Limb (tissue), 2 donors: ENCODE results near the gene KMT2B.
A peak's percentile ranks its signal among the peaks of the same experiment; 100 is the strongest.
"Not testable (repeated sequence)": the region's sequence is repeated elsewhere in the genome, so short reads cannot be mapped to it uniquely, and the experiment has no call there.

ENCODE experiments used
- DNase-seq, 2 donors: peaks; one replicate each; pipeline ENCODE4 v3.0.0-alpha.2; 2016; ENCODE audit errors: extremely low spot score in 2 of 2

The KMT2B gene

DNA sequence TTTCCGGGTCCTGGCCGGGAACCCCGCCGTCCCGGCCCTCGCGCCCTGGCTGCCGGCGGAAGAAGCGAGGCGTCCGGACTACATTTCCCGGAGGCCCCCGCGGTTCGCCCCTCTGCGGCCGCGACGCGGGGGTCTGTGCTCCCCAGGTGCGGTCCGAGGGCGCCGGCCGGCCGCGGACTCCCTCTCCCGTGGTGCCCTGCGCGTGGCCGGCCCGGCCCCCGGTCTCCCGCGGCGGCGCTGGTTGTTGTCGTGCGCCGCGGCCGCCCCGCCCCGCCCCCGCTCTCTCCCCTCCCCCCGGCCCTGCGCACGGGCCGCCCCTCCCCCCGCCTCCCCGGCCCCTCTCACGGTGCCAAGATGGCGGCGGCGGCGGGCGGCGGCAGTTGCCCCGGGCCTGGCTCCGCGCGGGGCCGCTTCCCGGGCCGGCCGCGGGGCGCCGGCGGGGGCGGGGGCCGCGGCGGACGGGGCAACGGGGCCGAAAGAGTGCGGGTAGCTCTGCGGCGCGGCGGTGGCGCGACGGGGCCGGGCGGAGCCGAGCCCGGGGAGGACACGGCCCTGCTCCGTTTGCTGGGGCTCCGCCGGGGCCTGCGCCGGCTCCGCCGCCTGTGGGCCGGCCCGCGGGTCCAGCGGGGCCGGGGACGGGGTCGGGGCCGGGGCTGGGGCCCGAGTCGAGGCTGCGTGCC, at the start of gene KMT2B:
Gene KMT2B (plus strand): TSS at position 339 of the 680 bp plus-strand sequence. CDS start 16 bp downstream, at position 355.
- peak; percentile 96 to 97 for DNase-seq

GRCh38 chr19:35669566-35669965, 48.2 kb upstream of the KMT2B start:
- no peak for DNase-seq

GRCh38 chr19:35669974-35670373, 47.8 kb upstream of the KMT2B start:
- DNase-seq, result no peak

- no peak for DNase-seq
These were observed 47.1 kb upstream of the KMT2B start for GRCh38 chr19:35670686-35671085.

GRCh38 chr19:35671818-35672217, 46.0 kb upstream of the KMT2B start:
- no peak for DNase-seq

DNA sequence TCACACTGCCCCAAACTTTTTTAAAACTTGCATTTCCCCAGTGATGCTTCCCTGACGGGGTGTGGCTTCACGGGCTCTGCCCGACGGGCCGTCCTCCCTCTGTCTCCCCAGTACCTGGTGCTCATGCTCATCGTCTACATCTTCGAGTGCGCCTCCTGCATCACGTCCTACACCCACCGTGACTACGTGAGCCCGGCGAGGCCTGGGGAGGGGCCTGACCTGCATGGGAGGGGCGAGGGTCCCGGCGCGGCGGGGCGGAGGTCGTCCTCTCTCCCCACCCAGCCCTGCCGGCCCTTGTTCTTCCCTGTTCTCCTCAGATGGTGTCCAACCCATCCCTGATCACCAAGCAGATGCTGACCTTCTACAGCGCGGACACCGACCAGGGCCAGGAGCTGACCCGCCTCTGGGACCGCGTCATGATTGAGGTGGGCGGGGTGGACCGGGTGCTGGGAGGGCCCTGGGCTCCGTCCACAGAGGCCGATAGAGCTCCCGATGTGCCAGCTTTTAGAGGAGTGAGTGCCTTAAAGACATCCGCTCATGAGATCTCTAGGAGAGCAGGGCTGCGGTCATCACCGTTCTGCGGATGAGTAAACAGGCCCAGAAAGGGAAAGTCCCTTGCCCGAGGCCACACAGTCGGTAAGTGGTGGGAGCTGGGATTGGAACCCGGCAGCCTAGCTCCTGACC, 44.5 kb upstream of the KMT2B start:
- DNase-seq, result no peak

- no peak for DNase-seq
These were observed 42.1 kb upstream of the KMT2B start for GRCh38 chr19:35675589-35676140.

DNA sequence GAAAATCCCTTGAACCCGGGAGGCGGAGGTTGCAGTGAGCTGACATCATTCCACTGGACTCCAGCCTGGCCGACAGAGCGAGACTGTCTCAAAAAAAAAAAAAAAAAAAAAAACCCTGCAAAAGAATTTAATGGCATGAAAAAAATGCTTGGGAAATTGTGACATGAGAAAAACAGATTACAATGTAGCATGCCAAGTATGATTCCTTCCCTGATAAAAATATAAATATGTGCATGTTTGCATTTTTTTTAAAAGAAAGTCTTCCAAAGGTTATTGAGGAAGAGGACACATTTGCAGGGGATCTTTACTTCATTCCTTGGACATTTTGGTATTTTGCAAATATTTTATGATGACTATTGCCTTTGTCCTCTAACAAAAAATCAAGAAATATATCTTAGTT, 28.0 kb upstream of the KMT2B start:
- DNase-seq, result no peak

GRCh38 chr19:35691106-35691505, 26.7 kb upstream of the KMT2B start:
- DNase-seq, result not testable (repeated sequence)

DNA sequence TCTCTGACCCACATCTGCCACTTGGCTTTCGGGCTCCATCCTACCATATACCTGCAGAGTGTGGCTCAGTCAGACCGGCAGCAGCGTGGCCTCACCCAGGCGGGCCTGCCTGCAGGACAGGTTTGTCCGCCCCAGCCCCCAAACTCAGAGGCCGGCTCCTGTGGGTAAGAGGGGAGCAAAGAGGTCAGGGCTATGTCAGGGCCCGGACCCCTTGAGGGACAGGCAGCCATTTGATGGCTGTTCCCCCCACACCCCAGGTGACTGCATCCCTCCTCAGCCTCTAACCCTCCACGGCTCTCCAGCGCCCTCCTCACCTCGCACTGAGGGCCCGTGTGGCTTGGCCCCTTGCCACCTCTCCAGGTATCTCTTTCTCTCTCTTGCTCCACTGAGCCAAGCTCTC, 25.8 kb upstream of the KMT2B start:
- DNase-seq, result no peak

DNA sequence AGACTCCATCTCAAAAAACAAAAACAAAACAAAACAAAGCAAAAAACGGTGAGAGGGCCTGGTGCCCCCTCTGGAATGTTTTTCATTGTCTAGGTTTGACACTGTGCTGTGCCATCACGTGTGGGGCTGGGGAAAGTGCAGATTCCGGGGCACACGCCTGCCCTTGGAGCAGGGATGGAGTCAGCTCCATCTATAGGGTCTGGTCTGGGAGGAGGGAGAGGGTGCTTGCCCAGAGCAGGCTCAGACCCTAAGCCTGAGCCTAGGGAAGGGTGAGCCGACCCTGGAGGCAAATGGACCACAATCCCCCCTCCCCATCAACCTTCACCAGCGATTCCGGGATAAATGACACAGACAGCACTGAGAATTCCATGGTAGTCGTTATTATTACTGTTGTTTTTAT, 24.4 kb upstream of the KMT2B start:
- no peak for DNase-seq

DNA sequence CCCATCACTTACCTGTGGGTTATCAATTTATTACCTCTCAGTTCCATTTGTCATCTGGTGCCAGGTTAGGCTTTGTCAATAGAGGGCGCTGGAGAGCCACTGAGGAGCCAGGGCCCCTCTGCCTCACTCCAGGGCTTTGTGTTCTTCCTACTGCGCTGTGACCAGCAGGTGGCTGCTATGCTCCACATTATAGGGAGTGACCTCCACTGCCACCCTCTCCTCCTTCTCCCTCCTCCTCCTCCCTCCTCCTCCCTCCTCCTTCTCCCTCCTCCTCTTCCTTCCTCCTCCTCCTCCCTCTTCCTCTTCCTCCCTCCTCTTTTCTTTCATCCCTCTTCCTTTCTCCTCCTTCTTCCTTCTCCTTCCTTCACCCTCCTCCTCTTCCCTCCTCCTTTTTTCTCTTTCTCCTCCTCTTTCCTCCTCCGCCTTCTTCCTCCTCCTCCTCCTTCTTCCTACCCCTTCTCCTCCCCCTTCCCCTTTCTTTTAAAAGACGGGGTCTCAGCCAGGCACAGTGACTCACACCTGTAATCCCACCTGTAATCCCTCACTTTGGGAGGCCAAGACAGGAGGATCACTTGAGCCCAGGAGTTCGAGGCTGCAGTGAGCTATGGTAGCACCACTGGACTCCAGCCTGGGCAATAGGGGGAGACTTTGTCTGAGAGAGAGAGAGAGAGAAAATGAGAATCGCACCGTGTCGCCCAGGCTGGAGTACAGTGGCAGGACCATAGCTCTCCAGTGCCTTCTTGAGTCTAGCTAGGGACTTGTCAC, 23.8 kb upstream of the KMT2B start:
- peak; percentile 81 to 83 for DNase-seq

DNA sequence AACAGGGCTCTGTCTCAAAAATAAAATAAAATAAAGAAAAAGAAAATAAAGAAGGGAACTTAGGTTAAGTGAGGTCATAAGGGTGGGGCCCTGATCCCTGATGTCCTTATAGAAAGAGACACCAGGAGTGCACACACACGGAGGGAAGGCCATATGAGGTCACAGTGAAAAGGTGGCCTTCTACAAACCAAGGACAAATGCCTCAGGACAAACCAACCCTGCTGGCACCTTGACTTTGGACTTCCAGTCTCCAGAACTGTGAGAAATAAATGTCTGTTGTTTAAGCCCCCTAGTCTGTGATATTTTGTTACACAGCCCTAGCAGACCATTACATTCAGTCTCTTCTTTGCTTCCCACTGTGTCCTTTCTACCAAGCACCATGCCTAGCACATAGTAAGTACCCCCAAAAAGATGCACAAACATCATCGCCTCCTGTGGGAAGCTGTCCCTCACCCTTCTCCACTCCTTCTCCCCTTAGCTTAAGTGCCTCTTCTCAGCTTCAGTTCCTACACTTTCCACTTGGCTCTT, 21.8 kb upstream of the KMT2B start:
- DNase-seq, result no peak

DNA sequence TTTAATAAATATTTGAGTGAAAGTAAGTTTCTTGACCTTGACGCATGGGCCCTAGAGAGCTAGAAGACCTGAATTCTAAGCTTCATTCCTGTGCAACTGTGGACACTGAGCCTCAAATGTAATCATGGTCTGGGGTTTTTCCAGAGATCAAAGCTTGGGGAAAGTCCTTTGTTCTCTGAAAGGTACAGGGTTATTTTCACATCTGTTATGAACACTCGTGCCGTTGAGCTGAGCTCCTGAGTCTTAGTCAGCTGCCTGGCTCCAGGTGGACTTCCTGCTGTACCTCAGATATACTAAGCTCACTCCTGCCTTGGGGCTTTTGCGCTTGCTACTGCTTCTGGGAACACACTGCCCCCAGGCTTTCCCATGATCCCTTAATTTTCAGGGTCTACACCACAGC, 21.0 kb upstream of the KMT2B start:
- DNase-seq, result no peak

DNA sequence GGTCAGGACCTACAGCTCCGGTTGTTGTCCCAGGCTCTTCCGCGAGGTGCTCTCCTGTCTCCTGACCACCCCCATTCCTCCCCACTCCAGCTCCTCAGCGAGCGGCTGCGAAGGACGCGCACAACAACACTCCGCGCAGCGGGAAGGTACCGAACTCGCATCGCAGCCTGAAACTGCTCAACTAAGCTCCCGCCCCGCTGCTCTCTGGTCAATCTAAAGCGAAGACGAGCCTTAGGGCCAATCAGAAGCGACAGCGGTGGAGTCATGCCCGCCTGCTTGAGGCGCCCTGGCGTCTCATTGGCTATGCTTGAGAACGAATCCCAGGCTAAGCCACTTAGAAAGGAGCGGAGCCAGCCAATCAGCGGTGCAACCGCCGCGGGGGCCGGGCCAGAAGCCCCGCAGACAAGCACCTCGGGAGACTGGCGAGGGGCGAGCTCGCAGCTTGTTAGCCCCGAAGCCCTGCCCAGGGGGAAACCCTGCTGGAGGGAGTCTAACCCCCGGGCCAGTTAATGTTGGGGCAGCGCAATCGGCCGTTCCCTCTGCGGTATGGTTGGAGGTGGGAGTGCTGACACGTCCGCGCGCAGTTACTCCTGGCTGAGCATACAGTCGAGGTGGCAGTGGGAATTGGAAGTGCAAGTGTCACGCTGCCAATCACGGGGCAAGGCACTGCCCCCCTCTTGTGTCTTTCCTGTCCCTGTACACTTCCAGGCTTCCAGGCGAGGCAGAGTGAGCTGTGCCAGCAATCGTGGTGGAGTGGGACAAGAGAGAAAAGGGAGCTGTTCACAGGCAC, 15.4 kb upstream of the KMT2B start:
- DNase-seq, result peak; percentile 91 to 97

DNA sequence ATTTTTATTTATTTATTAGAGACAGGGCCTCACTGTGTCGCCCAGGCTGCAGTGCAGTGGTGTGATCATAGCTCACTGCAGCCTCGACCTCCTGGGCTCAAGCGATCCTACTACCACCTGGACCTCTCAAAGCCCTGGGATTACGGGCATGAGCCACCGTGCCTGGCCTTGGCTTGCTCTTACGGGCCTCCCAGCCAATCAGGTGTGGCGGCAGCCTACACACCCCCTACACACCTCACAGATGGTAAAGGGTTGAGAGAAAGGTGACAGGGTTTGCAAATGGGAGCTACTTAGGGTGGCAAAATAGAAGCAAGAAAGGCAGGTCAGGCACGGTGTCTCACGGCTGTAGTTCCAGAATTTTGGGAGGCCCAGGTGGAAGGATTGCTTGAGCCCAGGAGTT, 14.5 kb upstream of the KMT2B start:
- no peak for DNase-seq

DNA sequence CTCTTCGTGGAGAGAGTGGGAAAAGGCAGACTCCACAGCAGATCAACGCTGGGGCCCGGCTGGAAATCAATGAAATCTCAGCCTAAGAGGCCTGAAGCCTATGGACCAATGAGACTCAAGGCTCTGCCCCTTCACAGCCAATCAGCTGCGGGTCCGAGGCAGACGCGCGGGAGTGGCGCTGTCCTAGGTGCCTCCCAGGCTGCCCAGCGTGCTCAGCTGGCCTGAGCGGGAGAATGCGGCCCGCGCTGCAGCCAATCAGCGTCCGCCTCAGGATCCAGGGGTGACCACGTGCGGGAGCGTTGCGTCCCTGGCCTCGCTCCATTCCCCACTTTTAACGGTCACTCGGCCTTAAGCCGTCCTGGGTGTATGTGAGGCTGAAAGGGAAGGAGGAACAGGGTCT, 13.6 kb upstream of the KMT2B start, which contains the start of gene ZBTB32:
Gene ZBTB32 (plus strand): TSS at position 341 of the 400 bp plus-strand sequence. CDS start 10,069 bp downstream, outside the sequence.
- no peak for DNase-seq

DNA sequence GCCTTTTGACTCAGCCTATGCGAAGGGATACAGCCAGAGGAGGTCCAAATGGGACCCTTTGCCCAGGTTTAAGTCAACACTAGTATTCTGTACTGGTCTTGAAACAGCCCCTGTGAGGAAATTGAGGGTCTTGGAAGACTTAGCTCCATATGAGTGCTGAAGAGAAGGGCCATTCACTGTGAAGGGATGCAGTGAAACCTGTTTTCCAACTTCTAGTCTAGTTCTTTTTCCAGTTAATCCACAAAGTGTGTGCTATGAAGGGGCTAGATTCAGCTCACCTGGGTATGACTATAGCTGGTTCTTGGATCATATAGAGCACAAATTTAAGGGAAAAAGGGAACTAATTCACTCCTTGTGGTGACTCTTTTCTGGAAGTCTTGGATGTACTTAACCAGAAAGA, 9.4 kb upstream of the KMT2B start:
- no peak for DNase-seq

- DNase-seq, result no peak
These were observed 6.7 kb upstream of the KMT2B start for GRCh38 chr19:35710784-35711723.
